K562 (cell line): Measurements from ENCODE around the gene NFXL1. TPM values are rescaled to one million over a fixed set of nuclear protein-coding genes. Genes with fewer than 3 reads are reported as not detected.

Experiments
- HSF4 ChIP-seq: fragments of 250-450 bp; sonication (Bioruptor Pico); IDR thresholded peaks from 2 replicates; pipeline ENCODE4 v2.1.2; 2022; ENCODE audit warnings: mild to moderate bottlenecking, moderate library complexity, borderline replicate concordance
- NUFIP1 ChIP-seq: fragments of 450-650 bp; IDR thresholded peaks from 2 replicates; pipeline ENCODE4 v1.6.1; 2018; ENCODE audit not compliant: partially characterized antibody
- PRMT5 ChIP-seq: sonication (generic); formaldehyde crosslinking; IDR thresholded peaks from 2 replicates; pipeline ENCODE4 v1.5.0; 2020; ENCODE audit warnings: missing genetic modification reagents
- RBM14 ChIP-seq: fragments of 200-400 bp; formaldehyde crosslinking; IDR thresholded peaks from 2 replicates; pipeline ENCODE4 v1.6.1; 2018; ENCODE audit warnings: low read depth, mild to moderate bottlenecking, low read length, moderate library complexity, borderline replicate concordance; ENCODE audit not compliant: insufficient read depth
- TRIM28 ChIP-seq: fragments of 450-650 bp; IDR thresholded peaks from 2 replicates; pipeline ENCODE4 v1.6.1; 2017
- polyA plus RNA-seq, 8 experiments: library from polyadenylated mRNA; depleted of rRNA in 4 of 8; stranded (reverse) in 5 of 8; unstranded in 3 of 8; fragments of >200 nt; fragmentation: Nextera tagmentation in 2 of 8; fragmentation: Illumina TruSeq in 1 of 8; extraction: Ambion mirVana in 2 of 8; extraction: Trizol in 1 of 8; gene quantifications; 2 replicates each; pipeline versions ENCODE4 v1.2.1 to v1.2.3, GENCODE V29; 2011 to 2014; ENCODE audit warnings: inconsistent platforms in 1 of 8, missing spikeins in 1 of 8
- total RNA-seq, 7 experiments: library from RNA; depleted of rRNA in 6 of 7; stranded (reverse); fragments of >200 nt in 6 of 7; fragmentation: Illumina TruSeq in 2 of 7; extraction: Trizol in 2 of 7; gene quantifications; 2 replicates each; pipeline versions ENCODE4 v1.2.1 to v1.2.3, GENCODE V29; 2011 to 2021; ENCODE audit warnings: low replicate concordance in 1 of 7
- TF ChIP-seq, protein P1 (sequence below): sonication (generic); formaldehyde crosslinking; IDR thresholded peaks from 2 replicates; pipeline ENCODE4 v1.8.1; 2023; ENCODE audit warnings: mild to moderate bottlenecking, missing genetic modification reagents, moderate library complexity
- TF ChIP-seq, protein P2 (sequence below): sonication (generic); formaldehyde crosslinking; IDR thresholded peaks from 2 replicates; pipeline ENCODE4 v1.8.0; 2023; ENCODE audit warnings: mild to moderate bottlenecking, missing genetic modification reagents
- TF ChIP-seq, protein P3 (sequence below), 2 experiments: fragments of 450-650 bp; formaldehyde crosslinking in 1 of 2; IDR thresholded peaks; 2 replicates each; pipeline versions ENCODE4 v1.4.0 to v1.6.1; 2014 to 2020; ENCODE audit warnings: mild to moderate bottlenecking in 2 of 2, borderline replicate concordance in 1 of 2, low read depth in 1 of 2
- TF ChIP-seq, protein P4 (sequence below): fragments of 250-450 bp; sonication (Bioruptor Pico); IDR thresholded peaks from 2 replicates; pipeline ENCODE4 v1.8.0; 2022; ENCODE audit warnings: moderate library complexity, mild to moderate bottlenecking, inconsistent platforms

Gene NFXL1
- total and polyA plus RNA-seq, 9 of the 15 experiments (the other 6 are each of a cell fraction or from before 2014, with no cell fraction given): 7.5 to 27.0 (median 10.6) TPM

DNA sequence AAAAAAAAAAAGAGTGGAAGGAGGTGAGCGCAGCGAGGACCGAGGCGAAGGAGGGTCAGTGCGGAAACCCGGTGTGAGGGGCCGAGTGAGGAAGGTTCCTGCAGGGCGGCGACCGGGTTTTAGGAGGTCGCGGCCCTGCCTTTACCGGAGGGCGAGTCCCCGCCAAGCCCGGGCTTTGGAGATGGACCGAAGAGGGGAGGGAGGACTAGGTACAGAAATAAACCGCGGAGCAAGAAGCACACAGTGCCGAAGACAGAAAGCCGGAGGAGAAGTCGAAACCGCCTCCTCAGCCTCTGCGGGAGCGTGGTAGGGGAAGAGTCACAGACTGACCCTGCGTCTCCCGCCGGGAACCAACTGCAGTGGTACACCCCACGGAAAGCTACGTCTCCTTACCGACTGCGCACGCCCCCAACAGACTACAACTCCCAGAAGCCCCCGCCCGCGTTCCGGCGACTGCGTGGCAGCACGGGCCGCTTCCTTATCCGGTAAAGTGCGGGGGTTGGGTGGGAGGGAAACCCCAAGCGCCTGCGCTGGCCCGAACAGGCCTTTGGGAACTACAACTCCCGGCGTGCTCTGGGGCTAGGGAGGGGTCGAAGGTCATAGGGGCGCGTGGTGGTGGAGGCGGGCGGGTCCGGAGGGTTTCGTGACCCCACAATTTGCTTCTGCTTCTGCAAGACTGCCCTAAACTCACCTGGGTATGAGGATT, at the start of gene NFXL1 (continued):
- TF ChIP-seq, protein P1, sequence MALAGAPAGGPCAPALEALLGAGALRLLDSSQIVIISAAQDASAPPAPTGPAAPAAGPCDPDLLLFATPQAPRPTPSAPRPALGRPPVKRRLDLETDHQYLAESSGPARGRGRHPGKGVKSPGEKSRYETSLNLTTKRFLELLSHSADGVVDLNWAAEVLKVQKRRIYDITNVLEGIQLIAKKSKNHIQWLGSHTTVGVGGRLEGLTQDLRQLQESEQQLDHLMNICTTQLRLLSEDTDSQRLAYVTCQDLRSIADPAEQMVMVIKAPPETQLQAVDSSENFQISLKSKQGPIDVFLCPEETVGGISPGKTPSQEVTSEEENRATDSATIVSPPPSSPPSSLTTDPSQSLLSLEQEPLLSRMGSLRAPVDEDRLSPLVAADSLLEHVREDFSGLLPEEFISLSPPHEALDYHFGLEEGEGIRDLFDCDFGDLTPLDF: no peak
- TF ChIP-seq HSF4 (CRISPR knock-in tag) (no peak), NUFIP1 (no peak), RBM14 (no peak), PRMT5 (CRISPR knock-in tag) (no peak), TRIM28 (no peak)
- TF ChIP-seq, protein P2, sequence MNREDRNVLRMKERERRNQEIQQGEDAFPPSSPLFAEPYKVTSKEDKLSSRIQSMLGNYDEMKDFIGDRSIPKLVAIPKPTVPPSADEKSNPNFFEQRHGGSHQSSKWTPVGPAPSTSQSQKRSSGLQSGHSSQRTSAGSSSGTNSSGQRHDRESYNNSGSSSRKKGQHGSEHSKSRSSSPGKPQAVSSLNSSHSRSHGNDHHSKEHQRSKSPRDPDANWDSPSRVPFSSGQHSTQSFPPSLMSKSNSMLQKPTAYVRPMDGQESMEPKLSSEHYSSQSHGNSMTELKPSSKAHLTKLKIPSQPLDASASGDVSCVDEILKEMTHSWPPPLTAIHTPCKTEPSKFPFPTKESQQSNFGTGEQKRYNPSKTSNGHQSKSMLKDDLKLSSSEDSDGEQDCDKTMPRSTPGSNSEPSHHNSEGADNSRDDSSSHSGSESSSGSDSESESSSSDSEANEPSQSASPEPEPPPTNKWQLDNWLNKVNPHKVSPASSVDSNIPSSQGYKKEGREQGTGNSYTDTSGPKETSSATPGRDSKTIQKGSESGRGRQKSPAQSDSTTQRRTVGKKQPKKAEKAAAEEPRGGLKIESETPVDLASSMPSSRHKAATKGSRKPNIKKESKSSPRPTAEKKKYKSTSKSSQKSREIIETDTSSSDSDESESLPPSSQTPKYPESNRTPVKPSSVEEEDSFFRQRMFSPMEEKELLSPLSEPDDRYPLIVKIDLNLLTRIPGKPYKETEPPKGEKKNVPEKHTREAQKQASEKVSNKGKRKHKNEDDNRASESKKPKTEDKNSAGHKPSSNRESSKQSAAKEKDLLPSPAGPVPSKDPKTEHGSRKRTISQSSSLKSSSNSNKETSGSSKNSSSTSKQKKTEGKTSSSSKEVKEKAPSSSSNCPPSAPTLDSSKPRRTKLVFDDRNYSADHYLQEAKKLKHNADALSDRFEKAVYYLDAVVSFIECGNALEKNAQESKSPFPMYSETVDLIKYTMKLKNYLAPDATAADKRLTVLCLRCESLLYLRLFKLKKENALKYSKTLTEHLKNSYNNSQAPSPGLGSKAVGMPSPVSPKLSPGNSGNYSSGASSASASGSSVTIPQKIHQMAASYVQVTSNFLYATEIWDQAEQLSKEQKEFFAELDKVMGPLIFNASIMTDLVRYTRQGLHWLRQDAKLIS (CRISPR knock-in tag): peak; percentile 85; the same call in 1 of the 2 replicates
- TF ChIP-seq, protein P3, sequence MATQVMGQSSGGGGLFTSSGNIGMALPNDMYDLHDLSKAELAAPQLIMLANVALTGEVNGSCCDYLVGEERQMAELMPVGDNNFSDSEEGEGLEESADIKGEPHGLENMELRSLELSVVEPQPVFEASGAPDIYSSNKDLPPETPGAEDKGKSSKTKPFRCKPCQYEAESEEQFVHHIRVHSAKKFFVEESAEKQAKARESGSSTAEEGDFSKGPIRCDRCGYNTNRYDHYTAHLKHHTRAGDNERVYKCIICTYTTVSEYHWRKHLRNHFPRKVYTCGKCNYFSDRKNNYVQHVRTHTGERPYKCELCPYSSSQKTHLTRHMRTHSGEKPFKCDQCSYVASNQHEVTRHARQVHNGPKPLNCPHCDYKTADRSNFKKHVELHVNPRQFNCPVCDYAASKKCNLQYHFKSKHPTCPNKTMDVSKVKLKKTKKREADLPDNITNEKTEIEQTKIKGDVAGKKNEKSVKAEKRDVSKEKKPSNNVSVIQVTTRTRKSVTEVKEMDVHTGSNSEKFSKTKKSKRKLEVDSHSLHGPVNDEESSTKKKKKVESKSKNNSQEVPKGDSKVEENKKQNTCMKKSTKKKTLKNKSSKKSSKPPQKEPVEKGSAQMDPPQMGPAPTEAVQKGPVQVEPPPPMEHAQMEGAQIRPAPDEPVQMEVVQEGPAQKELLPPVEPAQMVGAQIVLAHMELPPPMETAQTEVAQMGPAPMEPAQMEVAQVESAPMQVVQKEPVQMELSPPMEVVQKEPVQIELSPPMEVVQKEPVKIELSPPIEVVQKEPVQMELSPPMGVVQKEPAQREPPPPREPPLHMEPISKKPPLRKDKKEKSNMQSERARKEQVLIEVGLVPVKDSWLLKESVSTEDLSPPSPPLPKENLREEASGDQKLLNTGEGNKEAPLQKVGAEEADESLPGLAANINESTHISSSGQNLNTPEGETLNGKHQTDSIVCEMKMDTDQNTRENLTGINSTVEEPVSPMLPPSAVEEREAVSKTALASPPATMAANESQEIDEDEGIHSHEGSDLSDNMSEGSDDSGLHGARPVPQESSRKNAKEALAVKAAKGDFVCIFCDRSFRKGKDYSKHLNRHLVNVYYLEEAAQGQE (IDR thresholded peaks at IDR 0.05; ENCODE audit: borderline replicate concordance): no peak
- TF ChIP-seq, protein P3 (CRISPR knock-in tag; IDR thresholded peaks at IDR 0.05; ENCODE audit: low read depth): 0 out of 2 replicates have a peak, but pooled peaks have one; percentile 20
- TF ChIP-seq, protein P4, sequence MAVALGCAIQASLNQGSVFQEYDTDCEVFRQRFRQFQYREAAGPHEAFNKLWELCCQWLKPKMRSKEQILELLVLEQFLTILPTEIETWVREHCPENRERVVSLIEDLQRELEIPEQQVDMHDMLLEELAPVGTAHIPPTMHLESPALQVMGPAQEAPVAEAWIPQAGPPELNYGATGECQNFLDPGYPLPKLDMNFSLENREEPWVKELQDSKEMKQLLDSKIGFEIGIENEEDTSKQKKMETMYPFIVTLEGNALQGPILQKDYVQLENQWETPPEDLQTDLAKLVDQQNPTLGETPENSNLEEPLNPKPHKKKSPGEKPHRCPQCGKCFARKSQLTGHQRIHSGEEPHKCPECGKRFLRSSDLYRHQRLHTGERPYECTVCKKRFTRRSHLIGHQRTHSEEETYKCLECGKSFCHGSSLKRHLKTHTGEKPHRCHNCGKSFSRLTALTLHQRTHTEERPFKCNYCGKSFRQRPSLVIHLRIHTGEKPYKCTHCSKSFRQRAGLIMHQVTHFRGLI (CRISPR knock-in tag): no peak
